Endothelial cell of umbilical vein (primary cell): ENCODE measurements around the gene LCE3B. TPM values are rescaled to one million over a fixed set of nuclear protein-coding genes. Genes with fewer than 3 reads are reported as not detected.
"Not testable (repeated sequence)": the region's sequence is repeated elsewhere in the genome, so short reads cannot be mapped to it uniquely, and the experiment has no call there.

Source experiments
- BruUV-seq: library from RNA; stranded (reverse); fragments of 400-500 nt; replicated peaks from 2 replicates; lab custom pipeline; 2021; lab: Mats Ljungman, UMichigan
- CTCF ChIA-PET: fragments of 300-600, 350-600 bp; sonication (Branson Sonifier 250); formaldehyde crosslinking; loops from one replicate; lab custom pipeline; 2021; ENCODE audit warnings: antibody characterized with exemption, inconsistent platforms; lab: Charles Lee
- POLR2A ChIA-PET: fragments of 300-600, 350-600 bp; sonication (Branson Sonifier 250); formaldehyde crosslinking; loops from one replicate; lab custom pipeline; 2021; ENCODE audit warnings: antibody characterized with exemption, inconsistent platforms; lab: Charles Lee
- DNase-seq: peaks from one replicate; pipeline ENCODE4 v3.0.0-alpha.2; 2011; ENCODE audit warnings: low read depth, low spot score
- FAIRE-seq: peaks from 2 replicates; lab custom pipeline; 2011; peaks lifted over from hg19 to GRCh38; lab: Jason Lieb, UNC
- H2AFZ ChIP-seq: 2 replicates; pipeline ENCODE4 v1.6.0; 2012; ENCODE audit warnings: low read depth, low read length, control low read depth, inconsistent platforms
- H3K27ac ChIP-seq: 2 replicates; pipeline ENCODE4 v1.5.1; 2011; ENCODE audit warnings: low read depth, mild to moderate bottlenecking, control low read depth, low read length, moderate library complexity; ENCODE audit not compliant: insufficient read depth
- H3K27me3 ChIP-seq, 2 experiments: 2 replicates each; pipeline versions ENCODE4 v1.6.0 to v1.6.1; 2011; ENCODE audit warnings: low read length in 2 of 2, mixed read lengths in 1 of 2; ENCODE audit not compliant: control insufficient read depth in 2 of 2, insufficient read depth in 2 of 2
- H3K36me3 ChIP-seq, 2 experiments: 2 replicates in 1 of 2; 3 replicates in 1 of 2; pipeline ENCODE4 v1.5.1; 2011; ENCODE audit warnings: low read length in 2 of 2, mild to moderate bottlenecking in 1 of 2, moderate library complexity in 1 of 2; ENCODE audit not compliant: control insufficient read depth in 2 of 2, insufficient read depth in 2 of 2; ENCODE audit errors: extremely low read depth in 1 of 2
- H3K4me1 ChIP-seq: 3 replicates; pipeline ENCODE4 v1.5.1; 2011; ENCODE audit warnings: mild to moderate bottlenecking, low read length; ENCODE audit not compliant: control insufficient read depth, insufficient read depth; ENCODE audit errors: extremely low read depth
- H3K4me2 ChIP-seq: 2 replicates; pipeline ENCODE4 v1.6.1; 2011; ENCODE audit warnings: low read length, control low read depth, mixed read lengths; ENCODE audit not compliant: insufficient read depth
- H3K4me3 ChIP-seq, 3 experiments: fragments of 200-600 bp in 1 of 3; sonication (generic), shearing (Covaris generic) in 1 of 3; replicated peaks in 1 of 3; 2 replicates each; pipeline ENCODE4 v1.5.1; 2011 to 2016; ENCODE audit warnings: control low read depth in 3 of 3, low read length in 3 of 3, mild to moderate bottlenecking in 2 of 3, inconsistent platforms in 1 of 3, low read depth in 1 of 3, moderate library complexity in 1 of 3; ENCODE audit not compliant: insufficient read depth in 1 of 3
- H3K79me2 ChIP-seq: 2 replicates; pipeline ENCODE4 v1.6.0; 2012; ENCODE audit warnings: low read length, inconsistent platforms; ENCODE audit not compliant: control insufficient read depth, insufficient read depth
- H3K9ac ChIP-seq: replicated peaks from 2 replicates; pipeline ENCODE3; 2011; ENCODE audit warnings: low read length, control low read depth; ENCODE audit not compliant: insufficient read depth; ENCODE audit errors: extremely low read depth
- H3K9me1 ChIP-seq: replicated peaks from 3 replicates; pipeline ENCODE4 v1.6.0; 2011; ENCODE audit warnings: mild to moderate bottlenecking, low read length; ENCODE audit not compliant: control insufficient read depth, insufficient read depth; ENCODE audit errors: extremely low read depth
- H3K9me3 ChIP-seq: replicated peaks from 2 replicates; pipeline ENCODE4 v1.5.1; 2012; ENCODE audit warnings: low read length, inconsistent platforms; ENCODE audit not compliant: control insufficient read depth, insufficient read depth
- H4K20me1 ChIP-seq: replicated peaks from 2 replicates; pipeline ENCODE3; 2011; ENCODE audit warnings: mild to moderate bottlenecking, low read length; ENCODE audit not compliant: control insufficient read depth, insufficient read depth; ENCODE audit errors: extremely low read depth
- EZH2 ChIP-seq: IDR thresholded peaks from 2 replicates; pipeline ENCODE4 v1.6.1; 2012; ENCODE audit warnings: borderline replicate concordance, low read depth, mild to moderate bottlenecking, moderate library complexity, low read length, inconsistent platforms; ENCODE audit not compliant: severe bottlenecking
- FOS ChIP-seq: IDR thresholded peaks from 2 replicates; pipeline ENCODE4 v1.6.1; 2011; ENCODE audit warnings: mild to moderate bottlenecking, low read length, moderate library complexity, borderline replicate concordance; ENCODE audit not compliant: insufficient read depth
- GATA2 ChIP-seq: IDR thresholded peaks from 2 replicates; pipeline ENCODE4 v1.7.0; 2011; ENCODE audit warnings: low read depth, mild to moderate bottlenecking, moderate library complexity, mixed read lengths, low read length; ENCODE audit not compliant: insufficient read length, insufficient read depth
- JUN ChIP-seq: IDR thresholded peaks from 2 replicates; pipeline ENCODE4 v1.6.1; 2011; ENCODE audit warnings: borderline replicate concordance, low read depth; ENCODE audit not compliant: insufficient read length, insufficient read depth
- MYC ChIP-seq: IDR thresholded peaks from one replicate; pipeline ENCODE4 v1.6.1; 2011; ENCODE audit warnings: mild to moderate bottlenecking, low read depth, low read length
- POLR2A ChIP-seq: IDR thresholded peaks from 2 replicates; pipeline ENCODE4 v1.6.1; 2012; ENCODE audit warnings: low read depth, mild to moderate bottlenecking, control low read depth, low read length
- POLR2AphosphoS5 ChIP-seq: IDR thresholded peaks from 2 replicates; pipeline ENCODE4 v1.6.1; 2012; ENCODE audit warnings: low read depth, mild to moderate bottlenecking, control low read depth, low read length, moderate library complexity; ENCODE audit not compliant: insufficient read depth
- dilution Hi-C: fragments of 300-500 bp; cut with MboI; formaldehyde crosslinking; loops from one replicate; pipeline ENCODE4 v1.15.0; 2019; ENCODE audit warnings: low sequenced_read_pairs; ENCODE audit not compliant: extremely low pct_ligation_motif_present
- intact Hi-C: fragments of 100-400 bp; cut with micrococcal nuclease; formaldehyde crosslinking; loops from one replicate; pipeline ENCODE4 v1.10.0; 2022
- polyA plus RNA-seq, 4 experiments: library from polyadenylated mRNA; depleted of rRNA in 3 of 4; stranded (reverse) in 3 of 4; unstranded in 1 of 4; fragments of >200 nt; gene quantifications; 2 replicates each; pipeline versions ENCODE4 v1.2.1 to v1.2.3, GENCODE V29; 2011 to 2012; ENCODE audit warnings: missing spikeins in 1 of 4
- total RNA-seq: library from RNA; stranded (reverse); gene quantifications from 2 replicates; pipeline ENCODE4 v1.2.3, GENCODE V29; 2021
- TF ChIP-seq, protein P1 (sequence below), 2 donors: IDR thresholded peaks; 1 replicate in 1 of 2; 2 replicates in 1 of 2; pipeline ENCODE4 v1.5.1; 2011; ENCODE audit warnings: low read length in 2 of 2, mild to moderate bottlenecking in 2 of 2, moderate library complexity in 2 of 2, control low read depth in 1 of 2, inconsistent platforms in 1 of 2, low read depth in 1 of 2; ENCODE audit not compliant: insufficient read depth in 1 of 2; ENCODE audit errors: extremely low read depth in 1 of 2
- TF ChIP-seq, protein P2 (sequence below): IDR thresholded peaks from 2 replicates; pipeline ENCODE4 v1.6.1; 2011; ENCODE audit not compliant: insufficient read depth, insufficient read length

Gene LCE3B
- total and polyA plus RNA-seq, 2 donors (not counting 3 experiments of a cell fraction or from before 2014, with no cell fraction given): not detected

DNA sequence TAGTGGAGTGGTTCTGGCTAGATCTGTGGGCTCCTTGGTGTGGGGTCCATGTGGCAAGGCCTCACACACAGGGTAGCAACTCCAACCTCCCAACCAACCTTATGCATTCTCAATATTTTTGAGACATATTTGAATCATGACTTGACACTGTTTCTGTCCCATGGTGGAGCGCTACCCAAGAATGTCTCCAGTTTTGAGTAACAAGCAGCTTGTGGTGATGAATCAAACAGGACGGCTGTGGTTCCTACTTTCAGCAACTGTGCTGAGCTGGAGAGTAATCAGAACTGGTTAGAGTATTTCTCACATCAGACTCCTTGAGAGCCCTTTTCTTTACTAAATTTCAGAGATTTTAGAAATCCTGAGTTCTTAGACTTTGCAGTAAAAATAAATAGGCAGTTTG is 36.4 kb upstream of the LCE3B start:
- no peak for FAIRE-seq
- no peak for DNase-seq
- H3K9me1 ChIP-seq: no peaks in the 10 kb centered on the region
- H3K79me2 ChIP-seq: no peaks in the 10 kb centered on the region
- no peaks in the 10 kb centered on the region for H3K4me1 ChIP-seq
- H2AFZ ChIP-seq: no peak overlapping the region
- H3K4me3 ChIP-seq: no peak overlapping the region
- CTCF ChIA-PET: no interaction called here
- dilution Hi-C loops: no loop called here
- intact Hi-C loops: no loop called here
- BruUV-seq: no TSS peak
- no peaks in the 10 kb centered on the region for H3K36me3 ChIP-seq
- no peak overlapping the region for H3K4me2 ChIP-seq
- POLR2A ChIA-PET: no interaction called here
- H3K27ac ChIP-seq: no peak overlapping the region
- TF ChIP-seq POLR2AphosphoS5: no peak
- no peak for TF ChIP-seq JUN
- TF ChIP-seq, protein P1, sequence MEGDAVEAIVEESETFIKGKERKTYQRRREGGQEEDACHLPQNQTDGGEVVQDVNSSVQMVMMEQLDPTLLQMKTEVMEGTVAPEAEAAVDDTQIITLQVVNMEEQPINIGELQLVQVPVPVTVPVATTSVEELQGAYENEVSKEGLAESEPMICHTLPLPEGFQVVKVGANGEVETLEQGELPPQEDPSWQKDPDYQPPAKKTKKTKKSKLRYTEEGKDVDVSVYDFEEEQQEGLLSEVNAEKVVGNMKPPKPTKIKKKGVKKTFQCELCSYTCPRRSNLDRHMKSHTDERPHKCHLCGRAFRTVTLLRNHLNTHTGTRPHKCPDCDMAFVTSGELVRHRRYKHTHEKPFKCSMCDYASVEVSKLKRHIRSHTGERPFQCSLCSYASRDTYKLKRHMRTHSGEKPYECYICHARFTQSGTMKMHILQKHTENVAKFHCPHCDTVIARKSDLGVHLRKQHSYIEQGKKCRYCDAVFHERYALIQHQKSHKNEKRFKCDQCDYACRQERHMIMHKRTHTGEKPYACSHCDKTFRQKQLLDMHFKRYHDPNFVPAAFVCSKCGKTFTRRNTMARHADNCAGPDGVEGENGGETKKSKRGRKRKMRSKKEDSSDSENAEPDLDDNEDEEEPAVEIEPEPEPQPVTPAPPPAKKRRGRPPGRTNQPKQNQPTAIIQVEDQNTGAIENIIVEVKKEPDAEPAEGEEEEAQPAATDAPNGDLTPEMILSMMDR (IDR thresholded peaks at IDR 0.05; ENCODE audit: extremely low read depth in 1 of 2, insufficient read depth in 1 of 2, low read depth in 1 of 2, low read length in 2 of 2): no peak
- TF ChIP-seq, protein P2, sequence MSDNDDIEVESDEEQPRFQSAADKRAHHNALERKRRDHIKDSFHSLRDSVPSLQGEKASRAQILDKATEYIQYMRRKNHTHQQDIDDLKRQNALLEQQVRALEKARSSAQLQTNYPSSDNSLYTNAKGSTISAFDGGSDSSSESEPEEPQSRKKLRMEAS: no peak
- no peak for TF ChIP-seq MYC
- no peak for TF ChIP-seq GATA2
- no peak for TF ChIP-seq EZH2
- TF ChIP-seq POLR2A: no peak
- TF ChIP-seq FOS: no peak
- peaks cover 2% of the 10 kb centered on the region for H3K9me3 ChIP-seq
- H3K27me3 ChIP-seq: no peaks in the 10 kb centered on the region
- no peaks in the 10 kb centered on the region for H4K20me1 ChIP-seq
- H3K9ac ChIP-seq: no peak overlapping the region

DNA sequence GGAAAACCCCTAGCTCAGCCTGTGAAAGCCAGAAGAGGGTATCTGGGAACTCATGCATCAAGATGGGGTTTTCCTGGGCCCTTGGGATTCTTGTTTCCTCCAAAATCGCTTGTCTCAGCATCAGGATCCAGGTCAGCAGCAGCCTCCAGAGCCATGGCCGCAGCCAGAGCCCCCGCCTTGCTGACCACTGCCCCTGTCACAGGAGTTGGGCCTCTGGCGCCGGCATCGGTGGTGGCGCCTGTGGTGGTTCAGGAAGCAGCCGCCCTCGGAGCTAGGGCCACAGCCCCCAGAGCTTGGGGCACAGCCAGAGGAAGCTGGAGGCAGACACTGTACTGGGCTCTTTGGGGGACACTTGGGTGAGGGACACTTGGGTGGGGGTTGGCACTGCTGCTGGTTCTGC is 34.1 kb upstream of the LCE3B start:
- POLR2A ChIA-PET, H3K9me1 ChIP-seq, FAIRE-seq, BruUV-seq, H3K9ac ChIP-seq, H3K79me2 ChIP-seq, H3K4me1 ChIP-seq, H3K4me3 ChIP-seq, intact Hi-C loops, H3K27me3 ChIP-seq, DNase-seq, H3K27ac ChIP-seq, H3K36me3 ChIP-seq, dilution Hi-C loops, H3K4me2 ChIP-seq, H2AFZ ChIP-seq, CTCF ChIA-PET, H3K9me3 ChIP-seq, H4K20me1 ChIP-seq: not testable (repeated sequence)
